GM21526 (cell line): ENCODE measurements around the gene REC8.

ENCODE experiments used
- ATAC-seq: cut with Tn5 transposase; IDR thresholded peaks from one replicate; pipeline ENCODE4 v1.9.1; 2021; ENCODE audit warnings: moderate library complexity; ENCODE audit not compliant: unreplicated experiment, low FRiP score

Gene REC8

DNA sequence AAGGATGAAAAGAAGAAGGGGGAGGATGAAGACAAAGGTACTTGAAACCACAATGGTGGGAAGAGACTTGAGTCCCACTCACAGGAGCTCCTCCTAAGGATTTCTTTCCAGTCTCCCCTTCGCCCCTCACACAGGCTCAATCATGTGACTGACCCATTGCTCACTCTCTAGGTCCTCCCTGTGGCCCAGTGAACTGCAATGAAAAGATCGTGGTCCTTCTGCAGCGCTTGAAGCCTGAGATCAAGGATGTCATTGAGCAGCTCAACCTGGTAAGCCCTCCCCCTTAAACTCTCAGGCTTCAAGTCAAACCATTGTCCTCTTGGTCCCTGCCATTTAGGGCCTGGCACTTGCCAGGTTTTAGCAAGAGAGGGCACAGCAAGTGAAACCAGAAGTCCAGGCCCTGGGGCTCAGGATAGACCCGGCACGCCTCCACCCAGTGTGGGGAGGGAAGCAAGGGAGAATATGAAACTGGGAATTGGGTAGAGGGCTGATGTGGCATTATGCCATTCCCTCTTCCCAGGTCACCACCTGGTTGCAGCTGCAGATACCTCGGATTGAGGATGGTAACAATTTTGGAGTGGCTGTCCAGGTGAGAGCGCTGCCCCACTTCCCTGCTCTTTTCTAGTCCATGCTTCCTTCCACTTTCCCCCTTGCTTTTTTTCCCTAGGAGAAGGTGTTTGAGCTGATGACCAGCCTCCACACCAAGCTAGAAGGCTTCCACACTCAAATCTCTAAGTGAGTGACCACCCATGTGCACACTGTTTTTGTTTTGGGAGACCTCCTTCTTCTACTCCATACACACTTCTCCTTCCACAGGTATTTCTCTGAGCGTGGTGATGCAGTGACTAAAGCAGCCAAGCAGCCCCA, 34.1 kb upstream of the REC8 start:
- no peak for ATAC-seq

DNA sequence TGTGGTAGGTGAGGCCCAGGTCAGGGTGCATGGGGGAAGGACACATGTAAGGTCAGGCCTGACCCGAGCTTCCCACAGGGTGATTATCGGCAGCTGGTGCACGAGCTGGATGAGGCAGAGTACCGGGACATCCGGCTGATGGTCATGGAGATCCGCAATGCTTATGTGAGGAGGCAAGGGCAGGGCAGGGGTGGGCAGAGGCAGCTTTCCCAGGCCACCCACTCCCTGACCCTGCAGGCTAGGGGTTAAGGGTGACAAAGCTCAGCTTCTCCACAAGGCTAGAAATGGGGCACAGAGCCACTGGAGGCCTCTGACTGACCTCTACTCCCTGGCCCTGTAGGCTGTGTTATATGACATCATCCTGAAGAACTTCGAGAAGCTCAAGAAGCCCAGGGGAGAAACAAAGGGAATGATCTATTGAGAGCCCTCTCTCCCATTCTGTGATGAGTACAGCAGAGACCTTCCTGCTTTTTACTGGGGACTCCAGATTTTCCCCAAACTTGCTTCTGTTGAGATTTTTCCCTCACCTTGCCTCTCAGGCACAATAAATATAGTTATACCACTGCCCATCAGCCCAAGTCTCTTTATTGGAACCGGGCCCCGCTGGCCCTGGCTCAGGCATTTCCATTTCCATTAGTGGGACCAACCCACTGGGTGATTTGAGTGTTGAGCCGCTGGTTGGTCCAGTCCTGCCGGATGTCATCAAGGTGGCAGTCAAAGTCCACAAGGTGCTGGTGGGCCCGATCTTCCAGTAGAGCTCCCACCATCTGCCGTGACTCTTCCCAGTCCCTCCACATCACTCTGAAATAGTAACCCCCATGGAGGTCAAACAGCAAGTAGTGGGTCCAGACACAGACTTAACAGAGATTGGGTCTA, 33.2 kb upstream of the REC8 start:
- ATAC-seq = no peak

- no peak for ATAC-seq
These were observed 32.5 kb upstream of the REC8 start for GRCh38 chr14:24139272-24139934.

DNA sequence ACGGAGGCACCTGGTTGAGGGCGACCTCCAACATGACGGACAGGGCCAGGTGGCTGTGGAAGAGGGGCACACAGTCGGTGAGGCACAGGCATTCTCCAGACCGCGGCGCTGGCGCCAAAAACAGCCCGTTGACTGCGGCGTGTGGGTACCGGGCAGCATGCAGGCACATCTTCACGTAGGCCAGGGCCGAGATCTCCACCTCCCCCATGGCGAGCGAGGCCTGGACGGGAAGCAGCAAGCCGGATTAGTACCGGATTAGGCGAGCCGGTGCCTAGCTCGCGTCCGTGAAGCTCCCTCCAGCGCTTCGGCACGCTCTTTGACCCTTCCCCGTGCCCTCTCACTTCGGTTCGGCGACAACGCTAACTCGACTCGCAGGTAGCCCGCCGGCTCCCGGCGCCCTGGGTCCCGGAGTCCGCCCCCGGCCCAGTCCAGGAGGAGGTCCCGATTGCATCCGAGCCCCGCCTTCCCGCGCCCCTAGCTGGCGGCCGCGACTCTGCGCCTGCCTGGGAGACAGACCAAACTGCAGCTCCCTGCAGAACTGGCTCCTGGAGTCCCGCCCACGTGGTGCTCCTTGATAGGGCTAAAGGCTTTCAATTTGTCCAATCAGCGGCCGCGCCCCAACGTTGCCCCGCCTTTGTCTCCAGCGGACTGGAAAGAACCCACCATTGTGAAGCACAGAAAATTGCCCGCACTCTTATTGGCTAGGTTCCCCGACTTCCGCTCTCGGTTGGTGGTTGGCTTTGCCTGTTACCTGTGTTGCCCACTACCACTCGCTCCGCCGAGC, 30.6 kb upstream of the REC8 start, which contains the start of gene EMC9:
EMC9 (minus strand) TSS at position 495 of the 784 bp plus-strand sequence; CDS start at position 208, 287 bp downstream.
- peak; percentile 68 for ATAC-seq

GRCh38 chr14:24143511-24143910, 28.4 kb upstream of the REC8 start:
- ATAC-seq = no peak

- no peak for ATAC-seq
These were observed 27.4 kb upstream of the REC8 start for GRCh38 chr14:24144451-24144850.

- ATAC-seq = no peak
These were observed 26.7 kb upstream of the REC8 start for GRCh38 chr14:24145219-24145618.

DNA sequence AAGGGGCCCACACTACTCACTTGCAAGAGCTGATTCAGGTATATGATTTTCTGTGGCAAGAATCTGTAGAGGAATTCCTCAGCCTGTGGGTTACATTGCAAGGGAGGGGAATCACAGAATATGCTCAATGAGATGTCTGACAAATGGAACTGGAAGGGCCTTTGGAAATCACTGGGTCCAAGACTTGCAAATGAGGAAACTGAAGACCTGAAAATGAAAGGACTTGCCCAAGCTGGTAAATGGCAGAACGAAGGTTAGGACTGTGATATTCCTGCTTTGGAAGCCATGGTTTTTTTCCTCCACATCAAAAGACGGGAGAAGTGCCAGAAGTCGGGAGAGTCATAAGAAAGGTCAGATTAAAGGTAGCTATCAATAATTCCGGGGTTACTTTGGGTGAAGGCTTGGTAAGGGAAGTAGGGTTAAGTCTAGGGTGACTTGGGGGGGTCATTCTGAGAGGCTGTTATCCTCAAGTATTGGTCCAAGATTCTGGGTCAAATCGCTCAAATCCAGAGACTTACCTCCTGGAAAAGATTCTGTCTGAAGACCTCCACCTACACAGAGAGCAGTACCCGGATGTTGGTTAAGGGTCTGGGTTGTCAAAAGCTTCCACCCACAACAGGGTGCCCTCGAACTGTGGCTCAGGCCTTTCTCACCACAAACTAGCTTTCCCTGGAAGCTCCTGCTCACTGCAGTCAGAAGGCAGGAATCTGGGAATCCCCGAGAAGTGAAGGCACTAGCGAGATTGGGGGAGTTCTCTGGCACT, 26.0 kb upstream of the REC8 start:
- no peak for ATAC-seq

- peak; percentile 44 for ATAC-seq
These were observed 25.4 kb upstream of the REC8 start, which contains the start of gene PSME2 for GRCh38 chr14:24146453-24146977. Gene PSME2 (minus strand): TSS chr14:24146610. CDS start chr14:24146581, 29 bp downstream.

- peak; percentile 65 for ATAC-seq
These were observed 24.7 kb upstream of the REC8 start, which contains the start of gene RNF31 for GRCh38 chr14:24146978-24147760. Gene RNF31 (plus strand): TSS chr14:24147498. CDS start chr14:24147699, 201 bp downstream.

DNA sequence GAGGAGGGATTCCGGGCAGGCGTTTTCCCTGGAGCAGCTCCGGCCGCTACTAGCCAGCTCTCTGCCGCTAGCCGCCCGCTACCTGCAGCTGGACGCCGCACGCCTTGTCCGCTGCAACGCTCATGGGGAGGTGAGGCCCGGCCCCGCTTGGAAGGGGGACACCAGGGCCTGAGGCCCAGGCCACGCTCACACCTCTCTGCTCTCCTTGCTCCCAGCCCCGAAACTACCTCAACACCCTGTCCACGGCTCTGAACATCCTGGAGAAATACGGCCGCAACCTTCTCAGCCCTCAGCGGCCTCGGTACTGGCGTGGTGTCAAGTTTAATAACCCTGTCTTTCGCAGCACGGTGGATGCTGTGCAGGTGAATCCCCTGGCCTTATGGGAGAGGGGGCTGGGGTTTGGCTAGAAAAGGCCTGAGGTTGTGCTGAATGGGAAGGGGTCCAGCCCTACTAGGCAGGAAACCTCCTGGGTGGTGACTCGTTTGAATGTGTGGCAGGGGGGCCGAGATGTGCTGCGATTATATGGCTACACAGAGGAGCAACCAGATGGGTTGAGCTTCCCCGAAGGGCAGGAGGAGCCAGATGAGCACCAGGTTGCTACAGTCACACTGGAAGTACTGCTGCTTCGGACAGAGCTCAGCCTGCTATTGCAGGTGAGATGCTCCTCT, 24.0 kb upstream of the REC8 start:
- ATAC-seq = no peak

GRCh38 chr14:24149302-24149969, 22.4 kb upstream of the REC8 start:
- ATAC-seq = no peak

GRCh38 chr14:24150061-24150460, 21.8 kb upstream of the REC8 start:
- ATAC-seq = no peak

DNA sequence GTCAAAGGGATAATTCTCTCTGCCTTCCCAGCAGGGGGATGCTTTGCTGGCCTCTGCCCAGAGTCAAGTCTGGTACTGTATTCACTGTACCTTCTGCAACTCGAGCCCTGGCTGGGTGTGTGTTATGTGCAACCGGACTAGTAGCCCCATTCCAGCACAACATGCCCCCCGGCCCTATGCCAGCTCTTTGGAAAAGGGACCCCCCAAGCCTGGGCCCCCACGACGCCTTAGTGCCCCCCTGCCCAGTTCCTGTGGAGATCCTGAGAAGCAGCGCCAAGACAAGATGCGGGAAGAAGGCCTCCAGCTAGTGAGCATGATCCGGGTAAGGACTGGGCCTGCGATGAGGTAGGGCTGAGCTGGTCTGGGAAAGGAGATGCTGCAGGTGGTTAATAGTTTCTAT, 21.3 kb upstream of the REC8 start:
- ATAC-seq = no peak

GRCh38 chr14:24150993-24151392, 20.9 kb upstream of the REC8 start:
- no peak for ATAC-seq

DNA sequence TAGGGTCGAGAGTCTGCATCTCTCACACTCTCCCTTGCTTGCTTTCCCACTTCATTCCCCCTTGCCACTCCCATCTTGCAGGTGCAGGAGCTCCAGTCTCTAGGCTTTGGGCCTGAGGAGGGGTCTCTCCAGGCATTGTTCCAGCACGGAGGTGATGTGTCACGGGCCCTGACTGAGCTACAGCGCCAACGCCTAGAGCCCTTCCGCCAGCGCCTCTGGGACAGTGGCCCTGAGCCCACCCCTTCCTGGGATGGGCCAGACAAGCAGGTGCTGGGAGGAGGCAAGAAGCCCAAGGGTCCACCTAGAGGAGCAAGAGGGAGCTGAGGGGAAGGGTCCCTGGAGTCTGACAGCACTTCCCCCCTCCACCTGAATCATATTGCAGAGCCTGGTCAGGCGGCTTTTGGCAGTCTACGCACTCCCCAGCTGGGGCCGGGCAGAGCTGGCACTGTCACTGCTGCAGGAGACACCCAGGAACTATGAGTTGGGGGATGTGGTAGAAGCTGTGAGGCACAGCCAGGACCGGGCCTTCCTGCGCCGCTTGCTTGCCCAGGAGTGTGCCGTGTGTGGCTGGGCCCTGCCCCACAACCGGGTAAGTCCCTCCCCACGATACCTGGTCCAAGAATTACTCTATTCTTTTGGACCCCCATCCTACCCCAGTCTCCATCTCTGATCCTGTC, 20.3 kb upstream of the REC8 start:
- no peak for ATAC-seq

DNA sequence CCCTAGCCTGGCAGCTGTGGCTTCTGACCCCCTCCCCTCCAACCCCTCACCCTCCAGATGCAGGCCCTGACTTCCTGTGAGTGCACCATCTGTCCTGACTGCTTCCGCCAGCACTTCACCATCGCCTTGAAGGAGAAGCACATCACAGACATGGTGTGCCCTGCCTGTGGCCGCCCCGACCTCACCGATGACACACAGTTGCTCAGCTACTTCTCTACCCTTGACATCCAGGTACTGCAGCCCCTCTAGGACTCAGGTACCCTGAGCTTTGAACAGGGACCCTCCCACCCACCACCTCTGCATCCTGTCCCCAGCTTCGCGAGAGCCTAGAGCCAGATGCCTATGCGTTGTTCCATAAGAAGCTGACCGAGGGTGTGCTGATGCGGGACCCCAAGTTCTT, 16.8 kb upstream of the REC8 start:
- no peak for ATAC-seq
